GM20000 (cell line): ENCODE measurements around the gene DOK4.

Experiments
- DNase-seq: peaks from one replicate; pipeline ENCODE4 v3.0.0; 2012; ENCODE audit warnings: low spot score
- TF ChIP-seq, protein P1 (sequence below): IDR thresholded peaks from 2 replicates; pipeline ENCODE4 v1.5.1; 2012; ENCODE audit warnings: mild to moderate bottlenecking, control low read depth; ENCODE audit errors: extremely low read depth, missing control alignments

The DOK4 gene

DNA sequence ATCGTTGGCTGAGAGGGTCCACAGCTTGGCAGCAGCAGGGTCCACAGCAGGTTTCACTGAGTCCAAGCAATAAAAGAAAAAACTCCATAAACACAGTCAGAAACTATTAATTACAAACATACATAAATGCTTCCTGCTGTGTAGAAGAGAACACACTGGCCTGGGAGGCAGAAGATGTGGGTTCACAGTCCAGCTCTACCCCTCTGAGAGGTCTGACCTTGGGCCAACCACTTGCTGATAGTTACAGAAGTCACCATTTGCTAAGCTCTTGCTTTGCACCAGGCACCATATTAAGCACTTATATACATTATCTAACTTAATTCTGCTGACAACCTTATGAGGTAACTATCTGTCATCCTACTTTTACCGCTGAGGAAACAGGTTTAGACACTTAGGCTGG, 53.8 kb downstream of the DOK4 start:
- no peak for DNase-seq

DNA sequence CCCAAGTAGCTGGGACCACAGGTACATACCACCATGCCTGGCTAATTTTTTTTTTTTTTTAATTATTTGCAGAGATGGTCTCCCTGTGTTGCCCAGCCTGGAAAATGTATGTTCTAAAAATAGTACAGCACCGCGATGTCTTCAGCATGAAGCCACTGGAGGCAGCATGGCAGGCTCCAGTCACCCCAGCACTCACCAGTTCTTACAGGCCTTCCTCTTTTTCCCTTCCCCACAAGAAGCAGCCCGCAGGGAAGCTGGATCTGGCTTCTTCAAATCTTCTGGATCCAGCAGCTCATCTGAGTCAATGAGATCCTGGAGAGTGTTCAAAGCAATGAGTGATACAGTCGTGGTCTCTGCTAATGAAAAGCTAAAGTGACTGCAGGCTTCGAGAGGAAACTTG, 55.3 kb downstream of the DOK4 start:
- no peak for DNase-seq
- TF ChIP-seq, protein P1, sequence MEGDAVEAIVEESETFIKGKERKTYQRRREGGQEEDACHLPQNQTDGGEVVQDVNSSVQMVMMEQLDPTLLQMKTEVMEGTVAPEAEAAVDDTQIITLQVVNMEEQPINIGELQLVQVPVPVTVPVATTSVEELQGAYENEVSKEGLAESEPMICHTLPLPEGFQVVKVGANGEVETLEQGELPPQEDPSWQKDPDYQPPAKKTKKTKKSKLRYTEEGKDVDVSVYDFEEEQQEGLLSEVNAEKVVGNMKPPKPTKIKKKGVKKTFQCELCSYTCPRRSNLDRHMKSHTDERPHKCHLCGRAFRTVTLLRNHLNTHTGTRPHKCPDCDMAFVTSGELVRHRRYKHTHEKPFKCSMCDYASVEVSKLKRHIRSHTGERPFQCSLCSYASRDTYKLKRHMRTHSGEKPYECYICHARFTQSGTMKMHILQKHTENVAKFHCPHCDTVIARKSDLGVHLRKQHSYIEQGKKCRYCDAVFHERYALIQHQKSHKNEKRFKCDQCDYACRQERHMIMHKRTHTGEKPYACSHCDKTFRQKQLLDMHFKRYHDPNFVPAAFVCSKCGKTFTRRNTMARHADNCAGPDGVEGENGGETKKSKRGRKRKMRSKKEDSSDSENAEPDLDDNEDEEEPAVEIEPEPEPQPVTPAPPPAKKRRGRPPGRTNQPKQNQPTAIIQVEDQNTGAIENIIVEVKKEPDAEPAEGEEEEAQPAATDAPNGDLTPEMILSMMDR: no peak

More for the DNA sequence above, 53.8 kb downstream of the DOK4 start:
- TF ChIP-seq, protein P1: no peak

DNA sequence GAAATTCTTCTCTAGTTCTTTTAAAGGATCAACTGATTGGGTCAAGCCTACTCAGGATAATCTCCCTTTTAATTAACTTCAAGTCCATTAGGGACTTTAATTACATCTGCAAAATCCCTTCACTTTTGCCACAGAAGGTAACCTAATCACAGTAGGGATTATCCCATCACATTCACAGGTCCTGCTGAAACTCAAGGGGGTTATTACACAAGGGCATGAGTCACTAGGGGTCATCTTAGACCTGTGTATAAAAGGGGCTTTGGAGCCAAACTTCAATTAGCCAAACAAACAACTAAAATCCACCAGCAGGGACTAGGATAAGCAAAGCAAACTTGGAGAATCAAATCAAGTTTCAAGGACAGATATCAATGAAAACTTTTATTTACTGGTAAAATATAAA, 58.5 kb downstream of the DOK4 start:
- TF ChIP-seq, protein P1: no peak
- DNase-seq: no peak

DNA sequence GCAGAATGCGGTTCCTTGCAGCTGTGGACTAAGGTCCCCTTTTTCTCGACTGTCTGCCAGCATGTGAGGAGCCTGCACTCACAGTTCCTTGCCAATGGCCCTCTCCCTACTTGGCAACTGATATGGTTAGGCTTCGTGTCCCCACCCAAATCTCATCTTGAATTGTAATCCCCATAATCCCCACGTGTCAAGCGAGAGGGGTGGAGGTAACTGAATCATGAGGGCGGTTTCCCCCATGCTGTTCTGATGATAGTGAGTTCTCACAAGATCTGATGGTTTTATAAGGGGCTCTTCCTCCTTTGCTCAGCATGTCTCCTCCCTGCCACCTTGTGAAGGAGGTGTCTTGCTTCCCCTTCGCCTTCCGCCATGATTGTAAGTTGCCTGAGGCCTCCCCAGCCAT, 59.0 kb downstream of the DOK4 start:
- TF ChIP-seq, protein P1: no peak
- DNase-seq: no peak

DNA sequence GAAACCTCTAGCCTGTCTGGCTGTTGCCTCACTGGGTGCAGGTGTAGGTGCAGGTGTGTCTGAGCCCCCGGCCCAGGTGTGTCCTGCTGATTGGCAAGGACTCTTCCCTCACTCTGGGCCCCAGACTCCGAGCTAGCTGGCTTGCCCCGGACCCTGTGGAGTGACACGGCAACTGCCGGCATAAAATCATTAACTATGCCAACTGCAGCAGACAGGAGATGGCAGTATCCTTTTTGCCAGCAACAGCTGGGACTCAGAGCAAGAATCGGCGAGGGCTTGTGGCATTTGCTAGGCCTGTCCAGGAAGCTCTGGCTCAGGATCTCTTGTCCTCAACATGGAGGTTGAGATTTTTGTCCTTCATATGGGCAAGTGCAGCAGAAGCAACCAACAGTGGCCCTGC, 59.9 kb downstream of the DOK4 start:
- DNase-seq: no peak
- TF ChIP-seq, protein P1: no peak

DNA sequence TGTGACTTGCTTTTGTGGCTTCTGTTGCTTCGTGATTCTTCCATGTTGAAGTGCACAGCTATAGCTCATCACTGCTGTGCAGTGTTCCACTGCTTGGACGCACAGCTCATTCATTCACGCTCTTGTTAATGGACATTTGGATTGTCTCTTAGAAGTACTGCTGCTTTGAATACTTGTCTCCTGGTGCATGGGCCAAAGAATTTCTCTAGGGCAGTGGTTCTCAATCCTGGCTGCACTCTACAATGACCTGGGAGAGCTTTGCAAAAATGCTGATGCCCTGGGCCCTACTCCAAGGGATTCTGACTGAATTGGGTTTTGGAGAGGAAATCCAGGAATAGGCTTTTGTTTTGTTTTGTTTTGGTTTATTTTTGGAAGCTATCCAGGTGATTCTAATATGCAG, 61.7 kb downstream of the DOK4 start:
- no peak for DNase-seq

DNA sequence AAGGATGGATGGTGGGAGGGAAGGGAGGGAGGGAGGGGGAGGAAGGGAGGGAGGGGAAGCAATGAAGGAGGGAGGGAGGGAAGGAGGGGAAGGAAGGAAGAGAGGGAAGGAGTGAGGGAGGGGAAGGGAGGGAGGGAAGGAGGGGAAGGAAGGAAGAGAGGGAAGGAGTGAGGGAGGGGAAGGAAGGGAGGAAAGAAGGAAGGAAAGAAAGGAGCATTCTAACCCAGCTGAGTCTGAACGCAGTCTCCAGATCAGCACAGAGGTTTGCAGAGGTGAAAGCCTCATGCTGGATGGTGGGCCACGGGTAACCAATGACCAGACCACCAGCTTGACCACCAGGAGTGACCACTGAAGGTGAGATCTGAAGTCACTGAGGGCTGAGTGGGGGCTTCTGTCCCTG, 63.1 kb downstream of the DOK4 start:
- DNase-seq: no peak
- TF ChIP-seq, protein P1: no peak

More for the DNA sequence above, 61.7 kb downstream of the DOK4 start:
- TF ChIP-seq, protein P1: no peak
